Dendritic cell treated with granulocyte-macrophage colony-stimulating factor and Interleukin-4, amounts not matched to agents 40 ng/mL and 50 ng/mL, for 4 days (primary cell): ENCODE data around the gene CALN1.

Source experiments
- H3K27ac Mint-ChIP-seq: one replicate; pipeline ENCODE4 v1.8.0; 2022; ENCODE audit warnings: mild to moderate bottlenecking, mixed read lengths
- H3K27me3 Mint-ChIP-seq: one replicate; pipeline ENCODE4 v1.8.0; 2022; ENCODE audit warnings: mild to moderate bottlenecking, mixed read lengths
- H3K36me3 Mint-ChIP-seq: one replicate; pipeline ENCODE4 v1.8.0; 2022; ENCODE audit warnings: low read depth, mixed read lengths
- H3K4me1 Mint-ChIP-seq: one replicate; pipeline ENCODE4 v1.8.0; 2022; ENCODE audit warnings: low read depth, mixed read lengths
- H3K4me3 Mint-ChIP-seq: one replicate; pipeline ENCODE4 v1.8.0; 2022; ENCODE audit warnings: mild to moderate bottlenecking, moderate library complexity, mixed read lengths
- H3K9me3 Mint-ChIP-seq: one replicate; pipeline ENCODE4 v1.8.0; 2022; ENCODE audit warnings: mixed read lengths
- intact Hi-C: fragments of 100-400 bp; cut with micrococcal nuclease; formaldehyde crosslinking; loops from one replicate; pipeline ENCODE4 v1.15.0; 2022

CALN1 gene

GRCh38 chr7:71864130-71864529, 548.0 kb downstream of the CALN1 start:
- Mint-ChIP-seq H3K4me1 (peaks cover 13% of the 10 kb centered on the region), H3K27ac (no peak overlapping the region), H3K27me3 (no peaks in the 10 kb centered on the region), H3K36me3 (no peaks in the 10 kb centered on the region), H3K4me3 (no peak overlapping the region), H3K9me3 (peaks cover 32% of the 10 kb centered on the region)
- intact Hi-C loops = no loop called here

- no peak overlapping the region for H3K27ac Mint-ChIP-seq
- no peaks in the 10 kb centered on the region for H3K27me3 Mint-ChIP-seq
- intact Hi-C loops = no loop called here
- H3K9me3 Mint-ChIP-seq = peaks cover 23% of the 10 kb centered on the region
- no peak overlapping the region for H3K4me3 Mint-ChIP-seq
- no peaks in the 10 kb centered on the region for H3K36me3 Mint-ChIP-seq
- H3K4me1 Mint-ChIP-seq = no peaks in the 10 kb centered on the region
These were observed 551.6 kb downstream of the CALN1 start for GRCh38 chr7:71860572-71860971.

DNA sequence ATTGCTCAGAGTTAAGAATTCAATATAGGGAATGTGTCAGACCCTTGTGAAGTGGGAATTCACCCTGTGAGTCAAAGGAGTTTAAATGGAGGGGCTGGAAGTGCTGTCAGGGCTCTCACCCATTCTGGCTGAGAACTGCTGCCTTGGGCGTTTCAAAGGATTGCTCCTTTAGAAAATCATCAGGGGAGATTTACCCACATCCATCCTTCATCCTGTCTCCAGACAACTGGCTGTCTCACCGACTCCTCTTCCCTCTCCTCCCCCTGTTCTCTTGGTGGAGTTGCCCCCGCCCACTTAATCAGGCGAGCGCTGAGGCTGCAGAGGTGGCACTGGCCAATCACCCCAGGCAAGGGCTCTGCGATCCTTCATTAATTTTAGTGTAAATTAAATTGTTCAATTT, 554.8 kb downstream of the CALN1 start:
- no peaks in the 10 kb centered on the region for H3K27me3 Mint-ChIP-seq

DNA sequence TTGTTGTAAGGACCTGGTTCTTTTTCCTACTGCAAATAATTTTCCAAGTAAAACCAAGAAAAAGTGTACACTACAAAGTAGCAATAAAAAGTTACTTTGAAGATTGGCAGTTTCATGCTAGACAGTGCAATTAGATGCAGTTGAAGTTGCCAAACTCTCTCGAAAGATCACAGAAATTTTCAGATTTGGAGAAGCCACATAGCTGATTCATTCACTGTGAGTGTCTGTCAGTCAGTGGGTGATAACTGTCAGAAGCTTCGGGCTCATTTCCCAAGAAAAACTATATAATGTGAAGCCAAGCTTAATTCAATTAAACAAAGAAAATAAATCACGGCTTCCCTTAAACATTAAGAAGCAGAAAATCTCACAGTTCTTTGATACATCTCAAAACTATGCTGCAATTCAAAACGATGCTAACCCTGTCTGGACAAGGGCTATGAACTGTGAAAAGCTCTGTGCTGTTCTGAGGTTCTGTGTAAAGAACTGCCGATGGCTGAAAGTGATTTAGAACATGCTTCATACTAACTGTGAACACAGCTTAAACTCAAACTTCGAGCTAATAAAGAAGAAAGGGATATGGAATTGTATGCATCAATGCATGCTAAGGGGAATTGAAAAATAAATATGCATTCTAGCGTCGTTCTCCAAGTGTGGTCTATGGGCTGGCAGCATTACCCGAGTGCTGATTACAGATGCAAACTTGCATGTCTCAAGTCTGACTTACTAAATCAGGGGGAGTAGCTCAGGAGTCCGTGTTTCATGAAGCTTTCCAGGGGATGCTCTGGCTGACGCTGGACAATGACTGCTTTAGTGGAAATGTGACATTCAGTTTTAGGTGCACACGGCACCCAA, 557.4 kb downstream of the CALN1 start:
- Mint-ChIP-seq H3K9me3 (no peaks in the 10 kb centered on the region), H3K4me3 (no peak overlapping the region), H3K4me1 (no peaks in the 10 kb centered on the region), H3K27ac (no peak overlapping the region), H3K36me3 (no peaks in the 10 kb centered on the region), H3K27me3 (no peaks in the 10 kb centered on the region)
- intact Hi-C loops = no loop called here

More for the DNA sequence above, 554.8 kb downstream of the CALN1 start:
- intact Hi-C loops = no loop called here
- no peaks in the 10 kb centered on the region for H3K4me1 Mint-ChIP-seq
- no peak overlapping the region for H3K4me3 Mint-ChIP-seq
- H3K9me3 Mint-ChIP-seq = peaks cover 12% of the 10 kb centered on the region
- H3K36me3 Mint-ChIP-seq = no peaks in the 10 kb centered on the region
- no peak overlapping the region for H3K27ac Mint-ChIP-seq

DNA sequence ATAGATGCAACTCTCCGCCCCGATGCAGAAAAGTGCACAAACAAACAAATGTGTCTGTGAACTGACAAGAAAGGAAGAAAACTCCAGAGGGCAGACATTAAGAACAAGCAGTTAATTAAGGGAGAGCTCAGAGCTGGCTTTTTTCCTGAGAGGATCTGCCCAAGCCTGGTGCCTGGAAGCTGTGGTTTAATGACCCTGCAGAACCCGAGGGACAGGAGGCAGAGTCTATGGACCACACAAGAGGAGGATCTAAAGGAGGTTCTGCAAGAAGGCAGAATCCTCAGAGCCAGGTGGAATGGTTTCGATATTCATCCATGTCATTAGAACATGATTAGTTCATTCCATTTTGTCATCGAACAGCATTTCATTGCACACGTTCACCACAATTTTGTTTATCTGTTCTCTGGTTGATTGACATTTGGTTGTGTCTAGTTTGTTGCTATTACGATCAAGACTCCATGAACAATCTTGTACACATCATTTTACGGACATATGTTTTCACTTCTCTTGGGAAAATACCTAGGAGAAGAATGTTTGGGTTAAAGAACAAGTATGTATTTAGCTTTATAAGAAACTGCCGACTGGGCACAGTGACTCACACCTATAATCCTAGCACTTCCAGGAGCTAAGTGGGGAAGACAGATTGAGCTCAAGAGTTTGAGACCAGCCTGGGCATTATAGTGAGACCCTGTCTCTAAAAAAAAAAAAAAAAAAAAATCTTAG, 560.2 kb downstream of the CALN1 start:
- Mint-ChIP-seq H3K9me3 (peaks cover 12% of the 10 kb centered on the region), H3K36me3 (no peaks in the 10 kb centered on the region), H3K4me3 (no peak overlapping the region), H3K4me1 (no peaks in the 10 kb centered on the region), H3K27ac (no peak overlapping the region), H3K27me3 (no peaks in the 10 kb centered on the region)
- intact Hi-C loops = no loop called here

- no peaks in the 10 kb centered on the region for H3K27me3 Mint-ChIP-seq
- peaks cover 12% of the 10 kb centered on the region for H3K9me3 Mint-ChIP-seq
- no peak overlapping the region for H3K27ac Mint-ChIP-seq
- H3K4me1 Mint-ChIP-seq = no peaks in the 10 kb centered on the region
- H3K36me3 Mint-ChIP-seq = no peaks in the 10 kb centered on the region
- intact Hi-C loops = no loop called here
- no peak overlapping the region for H3K4me3 Mint-ChIP-seq
These were observed 566.0 kb downstream of the CALN1 start for GRCh38 chr7:71846160-71846559.

DNA sequence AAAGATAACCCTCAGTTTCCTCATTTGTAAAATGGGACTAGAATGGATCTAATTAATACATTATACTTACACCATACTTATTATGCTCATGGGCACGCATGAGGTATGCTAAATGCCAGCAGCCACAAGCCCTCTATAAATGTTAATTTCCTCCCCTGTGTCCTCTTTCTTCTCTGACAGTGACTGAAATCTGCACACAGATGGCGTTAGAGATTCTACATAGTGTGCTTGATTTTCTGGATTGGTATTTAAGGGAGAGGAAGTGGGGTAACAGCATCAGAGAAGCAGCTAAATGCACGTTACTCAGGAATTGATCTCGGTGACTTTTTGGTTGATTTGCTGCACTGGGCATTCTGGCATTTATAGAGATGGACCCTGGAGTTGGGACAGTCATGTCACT, 568.5 kb downstream of the CALN1 start:
- peaks cover 12% of the 10 kb centered on the region for H3K9me3 Mint-ChIP-seq
- H3K4me1 Mint-ChIP-seq = no peaks in the 10 kb centered on the region
- intact Hi-C loops = no loop called here
- no peak overlapping the region for H3K27ac Mint-ChIP-seq
- H3K4me3 Mint-ChIP-seq = no peak overlapping the region
- no peaks in the 10 kb centered on the region for H3K27me3 Mint-ChIP-seq
- no peaks in the 10 kb centered on the region for H3K36me3 Mint-ChIP-seq

DNA sequence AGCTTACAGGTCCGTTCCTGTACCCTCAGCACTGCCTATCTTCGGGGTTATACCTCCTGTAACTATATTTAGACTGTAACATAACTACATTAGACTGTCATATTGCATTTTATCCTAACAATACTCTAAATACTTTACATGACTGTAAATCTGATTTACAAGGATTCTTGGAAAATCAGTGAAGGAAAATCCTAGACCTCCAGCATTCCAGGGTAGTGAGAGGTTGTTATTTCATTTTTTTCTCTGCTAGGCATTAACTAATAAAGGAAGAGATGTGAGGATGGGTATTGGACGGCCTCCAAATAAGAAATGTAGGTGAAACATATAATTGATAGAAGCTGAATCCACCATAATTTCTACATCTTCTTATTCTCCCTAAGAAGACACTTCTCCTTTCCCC, 569.4 kb downstream of the CALN1 start:
- Mint-ChIP-seq H3K36me3 (no peaks in the 10 kb centered on the region), H3K27me3 (no peaks in the 10 kb centered on the region), H3K9me3 (peaks cover 8% of the 10 kb centered on the region), H3K27ac (no peak overlapping the region), H3K4me1 (no peaks in the 10 kb centered on the region), H3K4me3 (no peak overlapping the region)
- intact Hi-C loops = no loop called here

DNA sequence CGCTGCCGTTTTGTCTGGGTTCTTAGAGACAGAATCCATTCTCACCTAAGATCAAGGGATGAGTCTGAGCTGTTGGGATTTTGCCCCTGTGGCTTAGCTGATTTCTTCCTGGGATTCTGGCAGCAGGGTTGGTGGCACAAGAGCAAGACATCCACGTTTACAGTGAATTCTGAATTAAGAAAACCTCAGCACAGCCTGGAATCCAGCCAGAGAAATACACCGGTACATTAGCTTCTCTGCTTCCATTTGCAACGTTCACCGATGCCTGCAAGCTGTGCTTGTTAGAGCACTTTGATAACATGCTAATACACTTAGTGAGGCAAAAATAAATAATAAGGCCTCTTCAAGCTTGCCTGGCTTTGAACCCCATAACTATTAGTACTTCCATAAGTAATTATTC, 569.8 kb downstream of the CALN1 start:
- Mint-ChIP-seq H3K4me1 (no peaks in the 10 kb centered on the region), H3K9me3 (peaks cover 4% of the 10 kb centered on the region), H3K27me3 (no peaks in the 10 kb centered on the region), H3K36me3 (no peaks in the 10 kb centered on the region), H3K4me3 (no peak overlapping the region), H3K27ac (no peak overlapping the region)
- intact Hi-C loops = no loop called here

GRCh38 chr7:71835056-71835455, 577.1 kb downstream of the CALN1 start:
- Mint-ChIP-seq H3K27me3 (no peaks in the 10 kb centered on the region), H3K9me3 (no peaks in the 10 kb centered on the region), H3K4me1 (no peaks in the 10 kb centered on the region), H3K4me3 (no peak overlapping the region), H3K36me3 (no peaks in the 10 kb centered on the region), H3K27ac (no peak overlapping the region)
- intact Hi-C loops = no loop called here

- intact Hi-C loops = no loop called here
- Mint-ChIP-seq H3K27ac (no peak overlapping the region), H3K9me3 (peaks cover 20% of the 10 kb centered on the region), H3K4me3 (no peak overlapping the region), H3K36me3 (no peaks in the 10 kb centered on the region), H3K4me1 (no peaks in the 10 kb centered on the region), H3K27me3 (no peaks in the 10 kb centered on the region)
These were observed 582.6 kb downstream of the CALN1 start for GRCh38 chr7:71829515-71829914.

GRCh38 chr7:71828361-71828760, 583.8 kb downstream of the CALN1 start:
- Mint-ChIP-seq H3K4me3 (no peak overlapping the region), H3K4me1 (no peaks in the 10 kb centered on the region), H3K27me3 (no peaks in the 10 kb centered on the region), H3K27ac (no peak overlapping the region), H3K36me3 (no peaks in the 10 kb centered on the region), H3K9me3 (peaks cover 30% of the 10 kb centered on the region)
- intact Hi-C loops = no loop called here

DNA sequence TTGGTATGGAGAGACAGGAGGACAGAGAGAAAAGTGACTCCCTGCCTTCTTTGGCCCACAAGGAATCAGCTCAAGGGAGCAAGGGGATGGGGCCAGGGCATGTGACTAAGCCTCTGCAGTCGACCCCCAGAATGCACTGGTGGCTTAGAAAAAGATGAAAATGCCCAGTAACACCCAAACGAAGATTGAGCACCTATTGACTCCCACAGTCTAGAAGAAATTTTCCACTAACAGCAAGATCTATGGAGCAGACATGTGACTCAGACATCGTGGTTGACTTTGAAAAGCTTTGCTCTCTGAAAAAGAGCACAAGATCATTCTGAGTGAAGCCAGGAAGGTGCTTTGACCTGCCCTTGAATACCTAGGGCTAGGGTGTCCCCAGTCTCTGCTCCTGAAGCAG, 586.0 kb downstream of the CALN1 start:
- Mint-ChIP-seq H3K36me3 (no peaks in the 10 kb centered on the region), H3K4me3 (no peak overlapping the region), H3K4me1 (no peaks in the 10 kb centered on the region), H3K27me3 (no peaks in the 10 kb centered on the region), H3K27ac (no peak overlapping the region), H3K9me3 (peaks cover 42% of the 10 kb centered on the region)
- intact Hi-C loops = no loop called here

- Mint-ChIP-seq H3K27me3 (no peaks in the 10 kb centered on the region), H3K4me1 (no peaks in the 10 kb centered on the region), H3K9me3 (peaks cover 61% of the 10 kb centered on the region), H3K4me3 (no peak overlapping the region), H3K27ac (no peak overlapping the region), H3K36me3 (no peaks in the 10 kb centered on the region)
- intact Hi-C loops = no loop called here
These were observed 588.0 kb downstream of the CALN1 start for GRCh38 chr7:71824006-71824760.
